NCI-H1105 treated with DMSO at 0.1 percent for 48 hours (cell line): ENCODE measurements around the gene PKN3.
"Not testable (repeated sequence)": the region's sequence is repeated elsewhere in the genome, so short reads cannot be mapped to it uniquely, and the experiment has no call there.

Experiments
- DNase-seq: peaks from one replicate; lab custom pipeline; 2025; lab: John Stamatoyannopoulos, UW

The PKN3 gene

GRCh38 chr9:128693738-128694137, 8.6 kb upstream of the PKN3 start:
- DNase-seq: not testable (repeated sequence)

- DNase-seq: no peak
Observed at GRCh38 chr9:128694344-128694743, 8.0 kb upstream of the PKN3 start.

- no peak for DNase-seq
Observed at GRCh38 chr9:128696923-128697707, 5.2 kb upstream of the PKN3 start.

- not testable (repeated sequence) for DNase-seq
Observed at GRCh38 chr9:128699096-128699795, 3.1 kb upstream of the PKN3 start.

GRCh38 chr9:128701227-128701854, 962 bp upstream of the PKN3 start:
- no peak for DNase-seq

GRCh38 chr9:128702949-128703615, 779 bp downstream of the PKN3 start:
- no peak for DNase-seq

- no peak for DNase-seq
Observed at GRCh38 chr9:128703616-128704355, 1.5 kb downstream of the PKN3 start.

GRCh38 chr9:128704356-128704670, 2.0 kb downstream of the PKN3 start:
- no peak for DNase-seq

GRCh38 chr9:128705051-128705965, 3.0 kb downstream of the PKN3 start:
- DNase-seq: no peak

- DNase-seq: no peak
Observed at GRCh38 chr9:128706045-128706444, 3.7 kb downstream of the PKN3 start.

GRCh38 chr9:128706671-128707381, 4.5 kb downstream of the PKN3 start:
- DNase-seq: no peak

GRCh38 chr9:128707446-128707845, 5.1 kb downstream of the PKN3 start:
- DNase-seq: no peak

GRCh38 chr9:128712451-128713410, 10.4 kb downstream of the PKN3 start:
- DNase-seq: no peak

GRCh38 chr9:128713411-128713780, 11.1 kb downstream of the PKN3 start:
- no peak for DNase-seq

- no peak for DNase-seq
Observed at GRCh38 chr9:128713941-128714573, 11.8 kb downstream of the PKN3 start.

GRCh38 chr9:128714586-128715435, 12.5 kb downstream of the PKN3 start:
- no peak for DNase-seq

GRCh38 chr9:128715436-128715750, 13.1 kb downstream of the PKN3 start:
- no peak for DNase-seq
